ENCODE data around the gene MAGT1.
A peak's percentile ranks its signal among the peaks of the same experiment; 100 is the strongest.
"Not testable (repeated sequence)": the region's sequence is repeated elsewhere in the genome, so short reads cannot be mapped to it uniquely, and the experiment has no call there.

The MAGT1 gene

GRCh38 chrX:77894921-77895886 lies at the start of gene MAGT1:
Gene MAGT1 (minus strand): TSS chrX:77895435. CDS start chrX:77895410, 25 bp downstream.
- DNase-seq (ENCODE audit: low read depth), result peak; percentile 87
- TF ChIP-seq CTCF (conservative IDR thresholded peaks at IDR 0.05; ENCODE audit: low read depth, low read length), result no peak
- H3K4me3 ChIP-seq (ENCODE audit: low read length), result peak within 1 kb of the TSS; percentile 89

GRCh38 chrX:77945031-77945430 lies 49.8 kb upstream of the MAGT1 start:
- not testable (repeated sequence) for DNase-seq (ENCODE audit: low read depth); H3K4me3 ChIP-seq (ENCODE audit: low read length)

- no peak for DNase-seq (ENCODE audit: low read depth)
- no peak for TF ChIP-seq CTCF (conservative IDR thresholded peaks at IDR 0.05; ENCODE audit: low read depth, low read length)
- H3K4me3 ChIP-seq (ENCODE audit: low read length), result no peak overlapping the region
Observed at GRCh38 chrX:77938083-77938680, 42.9 kb upstream of the MAGT1 start.

- H3K4me3 ChIP-seq (ENCODE audit: low read length), result no peak overlapping the region
- no peak for TF ChIP-seq CTCF (conservative IDR thresholded peaks at IDR 0.05; ENCODE audit: low read depth, low read length)
- DNase-seq (ENCODE audit: low read depth), result no peak
Observed at GRCh38 chrX:77937291-77937690, 42.1 kb upstream of the MAGT1 start.

- no peak overlapping the region for H3K4me3 ChIP-seq (ENCODE audit: low read length)
- DNase-seq (ENCODE audit: low read depth), result no peak
- TF ChIP-seq CTCF (conservative IDR thresholded peaks at IDR 0.05; ENCODE audit: low read depth, low read length), result no peak
Observed at GRCh38 chrX:77936299-77936698, 41.1 kb upstream of the MAGT1 start.

- H3K4me3 ChIP-seq (ENCODE audit: low read length), result no peak overlapping the region
- DNase-seq (ENCODE audit: low read depth), result no peak
- TF ChIP-seq CTCF (conservative IDR thresholded peaks at IDR 0.05; ENCODE audit: low read depth, low read length), result no peak
Observed at GRCh38 chrX:77935886-77936285, 40.7 kb upstream of the MAGT1 start.

- DNase-seq (ENCODE audit: low read depth), result no peak
- H3K4me3 ChIP-seq (ENCODE audit: low read length), result no peak overlapping the region
- no peak for TF ChIP-seq CTCF (conservative IDR thresholded peaks at IDR 0.05; ENCODE audit: low read depth, low read length)
Observed at GRCh38 chrX:77930581-77930980, 35.3 kb upstream of the MAGT1 start.
